Left colon (tissue), 2 donors: ENCODE data around the gene SIVA1. TPM values are rescaled to one million over a fixed set of nuclear protein-coding genes. Genes with fewer than 3 reads are reported as not detected.
"Not testable (repeated sequence)": the region's sequence is repeated elsewhere in the genome, so short reads cannot be mapped to it uniquely, and the experiment has no call there.

Experiments
- ATAC-seq: fragments of 200-7000 bp; cut with Tn5 transposase; one replicate; pipeline ENCODE4 v1.9.1; 2020; ENCODE audit warnings: mild to moderate bottlenecking, moderate library complexity
- DNase-seq, 2 donors: peaks; one replicate each; pipeline ENCODE4 v3.0.0-alpha.2; 2020
- intact Hi-C, 2 donors: fragments of 100-400 bp; cut with DNase I in 1 of 2; cut with micrococcal nuclease in 1 of 2; formaldehyde crosslinking; loops; one replicate each; pipeline versions ENCODE4 v1.11.2 to v1.14.0; 2022; cut with DNase I, micrococcal nuclease
- total RNA-seq, 2 donors: library from RNA; stranded (reverse); fragmentation: NEBNext Ultra II Directional; extraction: Animal tissue kit (Norgen Biotek cat#: 25700); gene quantifications; one replicate each; pipeline ENCODE4 v1.2.1, GENCODE V29; 2021
- donor health status: DM: no; HTN: no; CAD: no.
- donor health status: DM: yes; HTN: yes; CAD: no.

SIVA1 gene
- total RNA-seq, 2 donors from 2014 or later = 53.2 to 59.3 TPM

- intact Hi-C loops = no loop called here
- ATAC-seq (no peak), DNase-seq (no peak)
Measured at GRCh38 chr14:104717646-104718045, 35.3 kb upstream of the SIVA1 start.

- ATAC-seq = no peak
- intact Hi-C loops = no loop called here
- no peak for DNase-seq
Measured at GRCh38 chr14:104718147-104718546, 34.8 kb upstream of the SIVA1 start.

- intact Hi-C loops = no loop called here
- ATAC-seq (no peak), DNase-seq (no peak)
Measured at GRCh38 chr14:104718871-104719270, 34.1 kb upstream of the SIVA1 start.

- no peak for ATAC-seq
- intact Hi-C loops = no loop called here
- DNase-seq = no peak
Measured at GRCh38 chr14:104719343-104719742, 33.6 kb upstream of the SIVA1 start.

- intact Hi-C loops = no loop called here
- no peak for DNase-seq
- no peak for ATAC-seq
Measured at GRCh38 chr14:104721505-104722431, 31.2 kb upstream of the SIVA1 start.

GRCh38 chr14:104722938-104723650, 29.9 kb upstream of the SIVA1 start:
- intact Hi-C loops = no loop called here
- peak in 1 of 2 donors; percentile 36 for DNase-seq
- ATAC-seq = peak; percentile 56

- intact Hi-C loops = no loop called here
- DNase-seq (peak; percentile 77 to 85), ATAC-seq (peak; percentile 73)
Measured at GRCh38 chr14:104723651-104724406, 29.1 kb upstream of the SIVA1 start, which contains the start of gene ADSS1. Gene ADSS1 (plus strand): TSS chr14:104724229. CDS start chr14:104724271, 42 bp downstream.

- DNase-seq (peak; percentile 59 to 67), ATAC-seq (peak; percentile 36)
- intact Hi-C loops = no loop called here
Measured at GRCh38 chr14:104724407-104724980, 28.5 kb upstream of the SIVA1 start.

- DNase-seq (peak in 1 of 2 donors; percentile 39), ATAC-seq (peak; percentile 15)
- intact Hi-C loops = no loop called here
Measured at GRCh38 chr14:104724981-104725771, 27.8 kb upstream of the SIVA1 start.

GRCh38 chr14:104725772-104726548, 27.0 kb upstream of the SIVA1 start:
- ATAC-seq (no peak), DNase-seq (no peak)
- intact Hi-C loops = no loop called here

GRCh38 chr14:104726600-104727451, 26.1 kb upstream of the SIVA1 start:
- intact Hi-C loops = no loop called here
- ATAC-seq = no peak
- no peak for DNase-seq

GRCh38 chr14:104728631-104729030, 24.3 kb upstream of the SIVA1 start:
- no peak for ATAC-seq
- intact Hi-C loops = no loop called here

GRCh38 chr14:104729176-104729834, 23.6 kb upstream of the SIVA1 start:
- ATAC-seq, DNase-seq, intact Hi-C loops: not testable (repeated sequence)

More at GRCh38 chr14:104728631-104729030, 24.3 kb upstream of the SIVA1 start:
- DNase-seq = no peak

GRCh38 chr14:104729835-104730181, 23.1 kb upstream of the SIVA1 start:
- ATAC-seq = no peak
- no peak for DNase-seq
- intact Hi-C loops = no loop called here

GRCh38 chr14:104730487-104730886, 22.5 kb upstream of the SIVA1 start:
- intact Hi-C loops = no loop called here
- DNase-seq (no peak), ATAC-seq (no peak)
